NCI-H748 (cell line): ENCODE data around the gene SOX18.
A peak's percentile ranks its signal among the peaks of the same experiment; 100 is the strongest.

Experiments
- DNase-seq: peaks from one replicate; lab custom pipeline; 2025; ENCODE audit not compliant: unreplicated experiment; lab: John Stamatoyannopoulos, UW

SOX18 gene

GRCh38 chr20:64080813-64081623, 31.6 kb upstream of the SOX18 start:
- no peak for DNase-seq

- DNase-seq: no peak
Measured at GRCh38 chr20:64080013-64080812, 30.8 kb upstream of the SOX18 start, which contains the start of gene OPRL1. OPRL1 (plus strand) TSS chr20:64080082; CDS start chr20:64092721, 12,639 bp downstream.

GRCh38 chr20:64079273-64080012, 30.0 kb upstream of the SOX18 start, which contains the start of gene RGS19:
RGS19 (minus strand) TSS chr20:64079518; CDS start chr20:64076886, 2,632 bp downstream.
- peak; percentile 58 for DNase-seq

GRCh38 chr20:64078934-64079272, 29.5 kb upstream of the SOX18 start:
- no peak for DNase-seq

GRCh38 chr20:64077876-64078551, 28.6 kb upstream of the SOX18 start:
- no peak for DNase-seq

GRCh38 chr20:64077541-64077875, 28.1 kb upstream of the SOX18 start:
- DNase-seq: no peak

GRCh38 chr20:64077094-64077493, 27.7 kb upstream of the SOX18 start:
- no peak for DNase-seq

GRCh38 chr20:64076061-64076997, 26.9 kb upstream of the SOX18 start:
- DNase-seq: no peak

- no peak for DNase-seq
Measured at GRCh38 chr20:64075556-64075955, 26.1 kb upstream of the SOX18 start.

GRCh38 chr20:64074963-64075362, 25.5 kb upstream of the SOX18 start:
- no peak for DNase-seq

GRCh38 chr20:64074184-64074789, 24.8 kb upstream of the SOX18 start:
- no peak for DNase-seq

- DNase-seq: no peak
Measured at GRCh38 chr20:64073476-64074183, 24.2 kb upstream of the SOX18 start.

- DNase-seq: no peak
Measured at GRCh38 chr20:64072498-64073063, 23.1 kb upstream of the SOX18 start.

- no peak for DNase-seq
Measured at GRCh38 chr20:64071341-64072332, 22.2 kb upstream of the SOX18 start.

- DNase-seq: no peak
Measured at GRCh38 chr20:64070244-64070993, 21.0 kb upstream of the SOX18 start.

- peak; percentile 21 for DNase-seq
Measured at GRCh38 chr20:64069614-64070243, 20.3 kb upstream of the SOX18 start.
